HCT116 (cell line): Measurements from ENCODE around the gene STXBP3. TPM values are rescaled to one million over a fixed set of nuclear protein-coding genes. Genes with fewer than 3 reads are reported as not detected.

ENCODE experiments used
- ATAC-seq: fragments of 200-7000 bp; cut with Tn5 transposase; 2 replicates; pipeline ENCODE4 v1.9.1; 2020; ENCODE audit warnings: mild to moderate bottlenecking, moderate library complexity
- Bru-seq: library from RNA; stranded (reverse); fragments of 400-500 nt; gene quantifications from one replicate; lab custom pipeline; 2021; lab: Mats Ljungman, UMichigan
- BruChase-seq, 2 experiments: library from RNA; stranded (reverse); fragments of 400-500 nt; gene quantifications; one replicate each; lab custom pipeline; 2021; lab: Mats Ljungman, UMichigan
- BruUV-seq: library from RNA; stranded (reverse); fragments of 400-500 nt; replicated peaks from 2 replicates; lab custom pipeline; 2021; lab: Mats Ljungman, UMichigan
- CTCF ChIA-PET: fragments of 300-600 bp; sonication (Branson Sonifier 250); formaldehyde crosslinking; loops from one replicate; lab custom pipeline; 2021; ENCODE audit warnings: antibody characterized with exemption; lab: Charles Lee
- POLR2A ChIA-PET: fragments of 300-600, 350-600 bp; sonication (Branson Sonifier 250); formaldehyde crosslinking; loops from one replicate; lab custom pipeline; 2021; ENCODE audit warnings: antibody characterized with exemption; lab: Charles Lee
- RAD21 ChIA-PET, 2 experiments: fragments of 300-600 bp; sonication (Branson Sonifier 250); formaldehyde crosslinking; loops; one replicate each; lab custom pipeline; 2023; ENCODE audit warnings: low total read pairs in 2 of 2; ENCODE audit not compliant: uncharacterized antibody in 2 of 2, unreplicated experiment in 2 of 2, low non-redundant PET in 1 of 2; lab: Charles Lee
- DNase-seq: peaks from one replicate; pipeline ENCODE4 v3.0.0-alpha.2; 2010; ENCODE audit warnings: low read depth, low spot score
- H2AFZ ChIP-seq: fragments of 200-600 bp; shearing (Covaris generic), sonication (generic); 2 replicates; pipeline ENCODE4 v1.6.1; 2017; ENCODE audit warnings: low read depth, mixed run types, mixed read lengths, antibody characterized with exemption, low read length; ENCODE audit not compliant: poor library complexity, severe bottlenecking
- H3K27ac ChIP-seq: 2 replicates; pipeline ENCODE4 v1.5.1; 2012; ENCODE audit warnings: low read depth, low read length
- H3K27me3 ChIP-seq: fragments of 200-600 bp; sonication (generic); 2 replicates; pipeline ENCODE4 v1.6.1; 2016; ENCODE audit warnings: mixed run types, low read length, mixed read lengths; ENCODE audit not compliant: insufficient read depth
- H3K36me3 ChIP-seq, 2 experiments: fragments of 200-500 bp in 1 of 2; fragments of 200-600 bp in 1 of 2; sonication (Bioruptor generic) in 1 of 2; sonication (generic) in 1 of 2; 2 replicates each; pipeline versions ENCODE4 v1.5.1 to v1.6.1; 2014 to 2016; ENCODE audit warnings: low read length in 2 of 2, inconsistent platforms in 1 of 2, mixed read lengths in 1 of 2, mixed run types in 1 of 2; ENCODE audit not compliant: insufficient read depth in 2 of 2, control insufficient read depth in 1 of 2
- H3K4me1 ChIP-seq, 2 experiments: fragments of 200-600 bp in 1 of 2; sonication (generic) in 1 of 2; 2 replicates each; pipeline versions ENCODE4 v1.5.1 to v1.6.1; 2012 to 2017; ENCODE audit warnings: low read length in 2 of 2, inconsistent platforms in 1 of 2, mild to moderate bottlenecking in 1 of 2, mixed read lengths in 1 of 2, mixed run types in 1 of 2, moderate library complexity in 1 of 2; ENCODE audit not compliant: insufficient read depth in 2 of 2, control insufficient read depth in 1 of 2
- H3K4me2 ChIP-seq: fragments of 200-600 bp; sonication (generic); 2 replicates; pipeline ENCODE4 v1.6.1; 2017; ENCODE audit warnings: mixed run types, low read length, mixed read lengths
- H3K4me3 ChIP-seq, 2 experiments: fragments of 200-600 bp in 1 of 2; sonication (generic) in 1 of 2; replicated peaks in 1 of 2; 2 replicates each; pipeline ENCODE4 v1.5.1; 2011 to 2016; ENCODE audit warnings: low read length in 2 of 2, control low read depth in 1 of 2, low read depth in 1 of 2, mild to moderate bottlenecking in 1 of 2, mixed read lengths in 1 of 2, mixed run types in 1 of 2
- H3K79me2 ChIP-seq: fragments of 200-600 bp; sonication (generic); 2 replicates; pipeline ENCODE4 v1.6.1; 2017; ENCODE audit warnings: mild to moderate bottlenecking, mixed run types, low read length, moderate library complexity, mixed read lengths; ENCODE audit not compliant: insufficient read depth
- H3K9ac ChIP-seq: fragments of 200-600 bp; sonication (generic); 2 replicates; pipeline ENCODE4 v1.6.1; 2016; ENCODE audit warnings: low read length, mixed read lengths
- H3K9me2 ChIP-seq: fragments of 200-600 bp; sonication (generic), shearing (Covaris generic); 2 replicates; pipeline ENCODE4 v1.6.1; 2017; ENCODE audit warnings: mixed run types, mild to moderate bottlenecking, moderate library complexity; ENCODE audit not compliant: insufficient read depth
- H3K9me3 ChIP-seq, 2 experiments: fragments of 200-500 bp in 1 of 2; fragments of 200-600 bp in 1 of 2; sonication (Bioruptor generic) in 1 of 2; sonication (generic) in 1 of 2; 2 replicates each; pipeline ENCODE4 v1.6.1; 2014 to 2017; ENCODE audit warnings: low read length in 2 of 2, mixed read lengths in 2 of 2, inconsistent platforms in 1 of 2, low read depth in 1 of 2, mild to moderate bottlenecking in 1 of 2, mixed run types in 1 of 2, moderate library complexity in 1 of 2; ENCODE audit not compliant: control insufficient read depth in 1 of 2, insufficient read depth in 1 of 2
- H4K20me1 ChIP-seq: fragments of 200-600 bp; sonication (generic), shearing (Covaris generic); 2 replicates; pipeline ENCODE4 v1.6.1; 2017; ENCODE audit warnings: mixed run types, mild to moderate bottlenecking, moderate library complexity; ENCODE audit not compliant: insufficient read depth
- ATF3 ChIP-seq: IDR thresholded peaks from 2 replicates; pipeline ENCODE4 v1.6.1; 2012
- CBX3 ChIP-seq: IDR thresholded peaks from 2 replicates; pipeline ENCODE4 v1.6.1; 2012; ENCODE audit warnings: low read depth
- CEBPB ChIP-seq: IDR thresholded peaks from 2 replicates; pipeline ENCODE4 v1.6.1; 2012; ENCODE audit warnings: low read depth
- EGR1 ChIP-seq: IDR thresholded peaks from 2 replicates; pipeline ENCODE4 v1.6.1; 2012; ENCODE audit warnings: low read depth
- ELF1 ChIP-seq: IDR thresholded peaks from 2 replicates; pipeline ENCODE4 v1.6.1; 2012; ENCODE audit warnings: low read depth, borderline replicate concordance
- EZH2 ChIP-seq: fragments of 200-600 bp; sonication (generic); IDR thresholded peaks from 2 replicates; pipeline ENCODE4 v1.6.1; 2017; ENCODE audit warnings: antibody characterized with exemption, mixed run types
- EZH2phosphoT487 ChIP-seq: fragments of 200-600 bp; IDR thresholded peaks from 2 replicates; pipeline ENCODE4 v1.6.1; 2018; ENCODE audit warnings: antibody characterized with exemption, borderline replicate concordance
- FOSL1 ChIP-seq: IDR thresholded peaks from 2 replicates; pipeline ENCODE4 v1.6.1; 2012; ENCODE audit warnings: low read depth
- JUND ChIP-seq: IDR thresholded peaks from 2 replicates; pipeline ENCODE4 v1.6.1; 2012
- MAX ChIP-seq: IDR thresholded peaks from 2 replicates; pipeline ENCODE4 v1.6.1; 2012
- POLR2A ChIP-seq: IDR thresholded peaks from 2 replicates; pipeline ENCODE4 v1.7.0; 2011; ENCODE audit warnings: borderline replicate concordance; ENCODE audit not compliant: insufficient read depth, insufficient read length; ENCODE audit errors: extremely low read depth
- POLR2AphosphoS5 ChIP-seq: IDR thresholded peaks from 2 replicates; pipeline ENCODE4 v1.6.1; 2011; ENCODE audit warnings: mild to moderate bottlenecking, low read depth, low read length, moderate library complexity
- RAD21 ChIP-seq: IDR thresholded peaks from 2 replicates; pipeline ENCODE4 v1.6.1; 2012; ENCODE audit warnings: low read depth, mild to moderate bottlenecking
- REST ChIP-seq: IDR thresholded peaks from 2 replicates; pipeline ENCODE4 v1.6.1; 2012; ENCODE audit warnings: low read depth
- SIN3A ChIP-seq: IDR thresholded peaks from 2 replicates; pipeline ENCODE4 v1.6.1; 2012; ENCODE audit warnings: low read depth
- SP1 ChIP-seq: IDR thresholded peaks from 2 replicates; pipeline ENCODE4 v1.6.1; 2012; ENCODE audit warnings: low read depth
- SRF ChIP-seq: IDR thresholded peaks from 2 replicates; pipeline ENCODE4 v1.6.1; 2012; ENCODE audit warnings: low read depth
- ZBTB33 ChIP-seq: IDR thresholded peaks from 2 replicates; pipeline ENCODE4 v1.6.1; 2011; ENCODE audit warnings: mild to moderate bottlenecking, low read length, moderate library complexity; ENCODE audit not compliant: insufficient replicate concordance; ENCODE audit errors: extremely low read depth
- ZFX ChIP-seq: fragments of 450-650 bp; IDR thresholded peaks from 2 replicates; pipeline ENCODE4 v1.6.1; 2017
- ZNF274 ChIP-seq: fragments of 200-500 bp; sonication (Bioruptor generic); IDR thresholded peaks from 2 replicates; pipeline ENCODE4 v1.6.1; 2014; ENCODE audit warnings: mild to moderate bottlenecking, low read depth, low read length, inconsistent platforms
- intact Hi-C: fragments of 100-400 bp; cut with micrococcal nuclease; formaldehyde crosslinking; loops from 2 replicates; pipeline ENCODE4 v1.10.0; 2022
- long read RNA-seq: library from polyadenylated mRNA; unstranded; transcript quantifications from one replicate; pipeline ENCODE4 v2.0.0, GENCODE V29; 2021; ENCODE audit not compliant: unreplicated experiment
- polyA plus RNA-seq: library from polyadenylated mRNA; unstranded; fragments of >200 nt; gene quantifications from 2 replicates; pipeline ENCODE4 v1.2.1, GENCODE V29; 2012; ENCODE audit warnings: missing spikeins
- total RNA-seq: library from RNA; stranded (reverse); gene quantifications from one replicate; pipeline ENCODE4 v1.2.1, GENCODE V29; 2021; ENCODE audit not compliant: unreplicated experiment

The STXBP3 gene
- 22.6 TPM for total RNA-seq
- 8.7 and 8.8 TPM in 2 replicates for polyA plus RNA-seq
- Bru-seq, nascent RNA: percentile 76 among the genes with signal in this experiment
- BruChase-seq, experiment 1, labeled RNA remaining after a 6-hour chase: percentile 74 among the genes with signal in this experiment
- BruChase-seq, experiment 2, labeled RNA remaining after a 2-hour chase: percentile 75 among the genes with signal in this experiment
- long read RNA-seq, transcript STXBP3-201 (19 exons, 2,478 nt): major isoform, 59 of 71 reads
- long read RNA-seq, partial matches to known transcripts: 5 of 71 reads
- long read RNA-seq, other reads (novel, unspliced or antisense): 7 of 71 reads

- H3K4me2 ChIP-seq: peak within 1 kb of the TSS; percentile 77
- CTCF ChIA-PET: no interaction called here
- H4K20me1 ChIP-seq: no peaks in the 10 kb centered on the region
- RAD21 ChIA-PET: interaction anchor here in 1 of 2 experiments (1.0 kb wide), 1 partner anchor 27 kb away, joined by 3 read pairs; no protein-coding TSS in a partner anchor
- H3K27me3 ChIP-seq: no peaks in the 10 kb centered on the region
- no peaks in the 10 kb centered on the region for H3K36me3 ChIP-seq
- H3K9me2 ChIP-seq: no peaks in the 10 kb centered on the region
- DNase-seq: peak; percentile 96
- no peaks in the 10 kb centered on the region for H3K9me3 ChIP-seq
- intact Hi-C loops: loop anchor here (1.0 to 5.0 kb wide), 2 partner anchors 54 to 152 kb away; partner anchors contain the start of gene PRPF38B
- peak within 1 kb of the TSS; percentile 65 to 89 for H3K4me3 ChIP-seq
- H2AFZ ChIP-seq: peak within 1 kb of the TSS; percentile 91
- H3K4me1 ChIP-seq: peaks cover 3 to 12% of the 10 kb centered on the region in 2 experiments; a peak in 3 of 4 replicates
- H3K27ac ChIP-seq: peak within 1 kb of the TSS; percentile 86
- POLR2A ChIA-PET: no interaction called here
- no TSS peak for BruUV-seq
- H3K79me2 ChIP-seq: peaks cover 15% of the 10 kb centered on the region
- peak within 1 kb of the TSS; percentile 82 for H3K9ac ChIP-seq
- peak; percentile 88 for ATAC-seq
- TF ChIP-seq REST (no peak), JUND (no peak; the same call in 1 of the 2 replicates), FOSL1 (no peak), ZBTB33 (no peak), EZH2 (no peak), POLR2AphosphoS5 (peak; percentile 98), ELF1 (no peak; the same call in 1 of the 2 replicates), ZFX (peak; percentile 73; the same call in 1 of the 2 replicates), EZH2phosphoT487 (no peak), EGR1 (peak; percentile 83), ATF3 (no peak), SIN3A (peak; percentile 70), RAD21 (peak; percentile 53), ZNF274 (no peak), SP1 (peak; percentile 72), CEBPB (no peak), SRF (no peak), MAX (peak; percentile 93), POLR2A (peak; percentile 74), CBX3 (peak; percentile 96)
These were observed at the start of gene STXBP3 for GRCh38 chr1:108746382-108747170. TSS of gene STXBP3 (plus strand) at chr1:108746674. CDS start at chr1:108746738, 64 bp downstream.
